H1 (cell line): ENCODE data around the gene WRAP73. TPM values are rescaled to one million over a fixed set of nuclear protein-coding genes. Genes with fewer than 3 reads are reported as not detected.

ENCODE experiments used
- CTCF ChIA-PET: fragments of 300-600 bp; sonication (Branson Sonifier 250); formaldehyde crosslinking; loops from one replicate; lab custom pipeline; 2021; ENCODE audit not compliant: partially characterized antibody; lab: Charles Lee
- POLR2A ChIA-PET: fragments of 300-600 bp; sonication (Branson Sonifier 250); formaldehyde crosslinking; loops from one replicate; lab custom pipeline; 2021; ENCODE audit warnings: inconsistent platforms; ENCODE audit not compliant: partially characterized antibody; lab: Charles Lee
- DNase-seq, 2 experiments: peaks; one replicate each; pipeline versions ENCODE4 v3.0.0 to v3.0.0-alpha.2; 2010 to 2022; ENCODE audit warnings: low spot score in 2 of 2, low read depth in 1 of 2, mixed read lengths in 1 of 2
- FAIRE-seq: peaks from 2 replicates; lab custom pipeline; 2011; peaks lifted over from hg19 to GRCh38; lab: Jason Lieb, UNC
- H2AFZ ChIP-seq: 2 replicates; pipeline ENCODE4 v1.8.1; 2012; ENCODE audit warnings: low read length, inconsistent platforms
- H2AK5ac ChIP-seq: 2 replicates; pipeline ENCODE4 v1.6.1; 2013; ENCODE audit warnings: low read depth, low read length
- H2BK120ac ChIP-seq: replicated peaks from 2 replicates; pipeline ENCODE3; 2013; ENCODE audit warnings: low read depth, low read length, inconsistent platforms
- H2BK12ac ChIP-seq: 2 replicates; pipeline ENCODE4 v1.6.1; 2013; ENCODE audit warnings: low read depth, low read length
- H2BK15ac ChIP-seq: 2 replicates; pipeline ENCODE4 v1.6.1; 2013; ENCODE audit warnings: low read length
- H2BK20ac ChIP-seq: 2 replicates; pipeline ENCODE4 v1.6.1; 2013; ENCODE audit warnings: low read length
- H2BK5ac ChIP-seq: 2 replicates; pipeline ENCODE4 v1.6.1; 2013; ENCODE audit warnings: low read depth, low read length
- H3K14ac ChIP-seq: 2 replicates; pipeline ENCODE4 v1.6.1; 2013; ENCODE audit warnings: inconsistent platforms; ENCODE audit not compliant: insufficient read length
- H3K18ac ChIP-seq: 2 replicates; pipeline ENCODE4 v1.6.1; 2013; ENCODE audit warnings: low read length; ENCODE audit errors: extremely low read depth
- H3K23ac ChIP-seq: 2 replicates; pipeline ENCODE4 v1.6.1; 2013; ENCODE audit warnings: inconsistent platforms; ENCODE audit not compliant: insufficient read length
- H3K23me2 ChIP-seq: 2 replicates; pipeline ENCODE4 v1.6.1; 2013; ENCODE audit warnings: low read depth, low read length
- H3K27ac ChIP-seq: 2 replicates; pipeline ENCODE4 v1.6.1; 2011; ENCODE audit warnings: low read depth, low read length, inconsistent platforms
- H3K27me3 ChIP-seq, 4 experiments: replicated peaks in 1 of 4; 1 replicate in 1 of 4; 2 replicates in 3 of 4; pipeline versions ENCODE4 v1.6.1 to v1.8.1; 2011 to 2013; ENCODE audit warnings: low read length in 3 of 4, mild to moderate bottlenecking in 3 of 4, inconsistent platforms in 2 of 4, mixed read lengths in 2 of 4, moderate library complexity in 1 of 4; ENCODE audit not compliant: control insufficient read depth in 3 of 4, insufficient read depth in 3 of 4; ENCODE audit errors: extremely low read depth in 1 of 4
- H3K36me3 ChIP-seq, 4 experiments: 2 replicates each; pipeline versions ENCODE4 v1.6.1 to v1.8.1; 2011 to 2013; ENCODE audit warnings: mild to moderate bottlenecking in 4 of 4, low read length in 3 of 4, moderate library complexity in 2 of 4, control low read depth in 1 of 4, inconsistent platforms in 1 of 4; ENCODE audit not compliant: insufficient read depth in 4 of 4, control insufficient read depth in 2 of 4
- H3K4ac ChIP-seq: replicated peaks from 2 replicates; pipeline ENCODE3; 2013; ENCODE audit warnings: low read length, low read depth, mixed read lengths, inconsistent platforms; ENCODE audit not compliant: insufficient read length
- H3K4me1 ChIP-seq, 4 experiments: replicated peaks in 1 of 4; 1 replicate in 1 of 4; 2 replicates in 3 of 4; pipeline versions ENCODE4 v1.6.1 to v1.8.1; 2011 to 2013; ENCODE audit warnings: low read length in 3 of 4, inconsistent platforms in 2 of 4, mixed read lengths in 1 of 4; ENCODE audit not compliant: insufficient read depth in 4 of 4, control insufficient read depth in 3 of 4
- H3K4me2 ChIP-seq, 2 experiments: 2 replicates each; pipeline versions ENCODE4 v1.6.1 to v1.8.1; 2011 to 2013; ENCODE audit warnings: low read depth in 2 of 2, low read length in 2 of 2, control low read depth in 1 of 2, inconsistent platforms in 1 of 2, mild to moderate bottlenecking in 1 of 2; ENCODE audit not compliant: insufficient read depth in 1 of 2
- H3K4me3 ChIP-seq, 4 experiments: fragments of 200-600, 300-600 bp in 1 of 4; sonication (generic), shearing (Covaris generic), sonication (Bioruptor Twin) in 1 of 4; 2 replicates each; pipeline versions ENCODE4 v1.5.1 to v1.8.1; 2011 to 2016; ENCODE audit warnings: low read length in 4 of 4, low read depth in 3 of 4, control low read depth in 2 of 4, inconsistent platforms in 2 of 4, mild to moderate bottlenecking in 2 of 4, mixed read lengths in 1 of 4, moderate library complexity in 1 of 4; ENCODE audit not compliant: insufficient read depth in 2 of 4; ENCODE audit errors: extremely low read depth in 1 of 4
- H3K56ac ChIP-seq: replicated peaks from 2 replicates; pipeline ENCODE3; 2013; ENCODE audit warnings: low read depth, mild to moderate bottlenecking, mixed read lengths, low read length, inconsistent platforms; ENCODE audit not compliant: insufficient read length
- H3K79me1 ChIP-seq: 2 replicates; pipeline ENCODE4 v1.6.1; 2013; ENCODE audit warnings: low read depth, low read length, control low read depth
- H3K79me2 ChIP-seq, 2 experiments: 2 replicates each; pipeline versions ENCODE4 v1.6.1 to v1.8.1; 2012 to 2013; ENCODE audit warnings: low read length in 2 of 2, mild to moderate bottlenecking in 2 of 2, inconsistent platforms in 1 of 2; ENCODE audit not compliant: insufficient read depth in 2 of 2, control insufficient read depth in 1 of 2
- H3K9ac ChIP-seq, 4 experiments: replicated peaks in 1 of 4; 1 replicate in 1 of 4; 2 replicates in 3 of 4; pipeline versions ENCODE4 v1.6.1 to v1.8.1; 2011 to 2013; ENCODE audit warnings: low read depth in 3 of 4, low read length in 3 of 4, control low read depth in 2 of 4, mild to moderate bottlenecking in 2 of 4, moderate library complexity in 2 of 4, inconsistent platforms in 1 of 4; ENCODE audit errors: extremely low read depth in 1 of 4
- H3K9me3 ChIP-seq, 2 experiments: 2 replicates each; pipeline versions ENCODE4 v1.6.1 to v1.8.1; 2012 to 2013; ENCODE audit warnings: mild to moderate bottlenecking in 2 of 2, moderate library complexity in 2 of 2, control low read depth in 1 of 2, inconsistent platforms in 1 of 2, low read depth in 1 of 2, low read length in 1 of 2, mixed read lengths in 1 of 2; ENCODE audit not compliant: insufficient read depth in 2 of 2
- H4K20me1 ChIP-seq, 2 experiments: replicated peaks in 1 of 2; 2 replicates each; pipeline versions ENCODE3 to v1.8.1; 2011 to 2013; ENCODE audit warnings: inconsistent platforms in 2 of 2, low read length in 2 of 2, mild to moderate bottlenecking in 1 of 2; ENCODE audit not compliant: insufficient read depth in 2 of 2, control insufficient read depth in 1 of 2
- H4K5ac ChIP-seq: 2 replicates; pipeline ENCODE4 v1.6.1; 2013; ENCODE audit warnings: low read length, low read depth, mixed read lengths, inconsistent platforms; ENCODE audit not compliant: insufficient read length
- H4K8ac ChIP-seq: 2 replicates; pipeline ENCODE4 v1.8.0; 2013; ENCODE audit warnings: mild to moderate bottlenecking, moderate library complexity, low read length, inconsistent platforms; ENCODE audit not compliant: insufficient read depth; ENCODE audit errors: extremely low read depth
- H4K91ac ChIP-seq: replicated peaks from 2 replicates; pipeline ENCODE3; 2013; ENCODE audit warnings: low read length, mixed read lengths, inconsistent platforms; ENCODE audit not compliant: insufficient read length
- BACH1 ChIP-seq: IDR thresholded peaks from 2 replicates; pipeline ENCODE4 v1.6.1; 2012; ENCODE audit warnings: low read length, improper control_type of control experiment
- CEBPB ChIP-seq: IDR thresholded peaks from 2 replicates; pipeline ENCODE4 v1.6.1; 2012; ENCODE audit warnings: low read depth, low read length
- EZH2 ChIP-seq: fragments of 200-600 bp; sonication (generic); IDR thresholded peaks from 2 replicates; pipeline ENCODE4 v1.7.1; 2012; ENCODE audit warnings: low read depth, mild to moderate bottlenecking, moderate library complexity, low read length, inconsistent platforms; ENCODE audit not compliant: severe bottlenecking
- HDAC2 ChIP-seq, 2 experiments: fragments of 300-600 bp in 1 of 2; sonication (generic) in 1 of 2; IDR thresholded peaks; 2 replicates each; pipeline ENCODE4 v1.6.1; 2011 to 2012; ENCODE audit warnings: low read depth in 2 of 2, low read length in 2 of 2, mild to moderate bottlenecking in 2 of 2, moderate library complexity in 2 of 2, borderline replicate concordance in 1 of 2, inconsistent platforms in 1 of 2
- JUN ChIP-seq: IDR thresholded peaks from 2 replicates; pipeline ENCODE4 v1.6.1; 2011; ENCODE audit warnings: low read depth, mild to moderate bottlenecking, improper control_type of control experiment, low read length
- KDM1A ChIP-seq: fragments of 200-600, 300-600 bp; sonication (generic); IDR thresholded peaks from 2 replicates; pipeline ENCODE4 v1.7.1; 2016; ENCODE audit warnings: mild to moderate bottlenecking, low read length, borderline replicate concordance
- KDM5A ChIP-seq: fragments of 200-600 bp; IDR thresholded peaks from 2 replicates; pipeline ENCODE4 v1.7.1; 2012; ENCODE audit warnings: mild to moderate bottlenecking, low read length, inconsistent platforms, mixed read lengths
- NRF1 ChIP-seq: IDR thresholded peaks from 2 replicates; pipeline ENCODE4 v1.6.1; 2011; ENCODE audit warnings: mild to moderate bottlenecking, low read depth, low read length, improper control_type of control experiment
- RNF2 ChIP-seq: fragments of 200-900, 300-1000 bp; sonication (generic); IDR thresholded peaks from 2 replicates; pipeline ENCODE4 v1.7.1; 2016; ENCODE audit warnings: borderline replicate concordance, low read depth, mild to moderate bottlenecking, antibody characterized with exemption, low read length; ENCODE audit not compliant: poor library complexity, severe bottlenecking; ENCODE audit errors: missing control alignments
- RXRA ChIP-seq: IDR thresholded peaks from 2 replicates; pipeline ENCODE4 v1.6.1; 2011; ENCODE audit warnings: low read depth, mild to moderate bottlenecking, low read length, moderate library complexity; ENCODE audit not compliant: insufficient read depth
- SP2 ChIP-seq: IDR thresholded peaks from 2 replicates; pipeline ENCODE4 v1.6.1; 2012; ENCODE audit warnings: mild to moderate bottlenecking, low read length, inconsistent platforms
- TCF12 ChIP-seq: IDR thresholded peaks from 2 replicates; pipeline ENCODE4 v1.6.1; 2011; ENCODE audit warnings: low read depth, mild to moderate bottlenecking, low read length
- WGBS, 2 experiments: shearing (Covaris generic) in 1 of 2; methylation state at CpG; one replicate each; pipeline versions ENCODE4 v1.1.6 to v1.1.7; 2013 to 2015; ENCODE audit warnings: low lambda C conversion rate in 2 of 2, mixed read lengths in 2 of 2, inconsistent platforms in 1 of 2, low coverage in 1 of 2, missing lambda C conversion rate in 1 of 2; ENCODE audit not compliant: insufficient replicate concordance in 2 of 2, insufficient coverage in 1 of 2, insufficient read length in 1 of 2; ENCODE audit errors: extremely low coverage in 1 of 2, missing lambda C conversion rate in 1 of 2; 5-methylcytosine and 5-hydroxymethylcytosine counted together
- polyA plus RNA-seq, 7 experiments: library from polyadenylated mRNA; depleted of rRNA in 3 of 7; stranded (reverse) in 5 of 7; unstranded in 2 of 7; fragments of >200 nt in 5 of 7; fragments of 200-250 nt in 2 of 7; gene quantifications; 1 replicate in 5 of 7; 2 replicates in 1 of 7; 4 replicates in 1 of 7; pipeline versions ENCODE4 v1.2.1 to v1.2.3, GENCODE V29; 2011 to 2013; ENCODE audit warnings: missing spikeins in 2 of 7, mixed read lengths in 2 of 7
- total RNA-seq: library from RNA; stranded (reverse); fragmentation: NEBNext Ultra II Directional; extraction: Animal tissue kit (Norgen Biotek cat#: 25700); gene quantifications from 2 replicates; pipeline ENCODE4 v1.2.1, GENCODE V29; 2021
- TF ChIP-seq, protein P1 (sequence below): IDR thresholded peaks from 2 replicates; pipeline ENCODE4 v1.6.1; 2011; ENCODE audit warnings: low read depth, mild to moderate bottlenecking, low read length; ENCODE audit not compliant: insufficient read depth

Gene WRAP73
- total and polyA plus RNA-seq, 2 of the 8 experiments (the other 6 are each of a cell fraction or from before 2014, with no cell fraction given) = 30.3 to 50.7 TPM

DNA sequence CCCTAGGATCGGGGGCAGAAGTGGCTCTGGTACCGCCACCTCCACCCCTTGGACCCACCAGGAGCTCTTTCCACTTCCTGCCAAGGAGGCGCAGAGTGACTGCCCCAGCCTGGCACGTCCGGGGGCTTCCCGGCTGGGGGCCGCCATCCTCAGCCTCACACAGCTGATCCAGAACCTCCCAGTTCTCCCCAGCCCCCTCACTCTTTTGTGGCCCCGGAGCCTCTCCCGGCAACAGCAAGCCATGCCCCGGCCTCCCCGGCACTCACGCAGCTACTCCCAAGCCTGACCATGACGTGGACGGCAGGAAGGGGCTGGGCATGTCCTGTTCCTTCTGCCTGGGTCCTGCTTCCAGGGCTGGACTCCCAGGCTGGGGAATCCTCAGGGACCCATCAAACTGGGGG, 19.5 kb upstream of the WRAP73 start:
- ChIA-PET POLR2A (interaction anchor here (0.5 to 1.5 kb wide), 3 partner anchors 16 to 128 kb away, joined by 3 read pairs; no protein-coding TSS in a partner anchor), CTCF (interaction anchor here (1.2 to 1.6 kb wide), 5 partner anchors 50 to 106 kb away, joined by 3 to 6 read pairs (median 3); no protein-coding TSS in a partner anchor)
- DNase-seq (no peak), FAIRE-seq (no peak)
- no peak overlapping the region for H2BK120ac ChIP-seq
- H3K14ac ChIP-seq = no peak overlapping the region
- no peak overlapping the region for H2BK5ac ChIP-seq
- peaks cover 0 to 3% (median 0%) of the 10 kb centered on the region in 4 experiments; a peak in 3 of 7 replicates for H3K27me3 ChIP-seq
- no peak overlapping the region for H3K4ac ChIP-seq
- H3K18ac ChIP-seq = no peak overlapping the region; the same call in 1 of the 2 replicates
- no peak overlapping the region for H3K27ac ChIP-seq
- H3K79me2 ChIP-seq = no peaks in the 10 kb centered on the region
- no peaks in the 10 kb centered on the region for H3K9me3 ChIP-seq
- H3K4me1 ChIP-seq = peaks cover 0 to 26% (median 17%) of the 10 kb centered on the region in 4 experiments; a peak in 6 of 7 replicates
- no peak overlapping the region for H3K23ac ChIP-seq
- H3K56ac ChIP-seq = no peak overlapping the region
- no peak overlapping the region for H3K4me2 ChIP-seq
- no peak overlapping the region for H3K9ac ChIP-seq
- H4K5ac ChIP-seq = no peak overlapping the region
- no peaks in the 10 kb centered on the region for H3K79me1 ChIP-seq
- H2BK20ac ChIP-seq = no peak overlapping the region
- H4K8ac ChIP-seq = no peak overlapping the region
- no peak overlapping the region for H4K91ac ChIP-seq
- H3K23me2 ChIP-seq = no peaks in the 10 kb centered on the region
- H2AK5ac ChIP-seq = no peak overlapping the region
- H4K20me1 ChIP-seq = peaks cover 0 to 1% of the 10 kb centered on the region in 2 experiments
- no peak overlapping the region for H2AFZ ChIP-seq
- no peak overlapping the region for H2BK12ac ChIP-seq
- no peaks in the 10 kb centered on the region for H3K36me3 ChIP-seq
- no peak overlapping the region for H3K4me3 ChIP-seq
- H2BK15ac ChIP-seq = no peak overlapping the region
- TF ChIP-seq KDM1A (no peak), BACH1 (no peak), EZH2 (no peak), TCF12 (no peak), SP2 (no peak), RNF2 (no peak), RXRA (no peak), KDM5A (no peak), NRF1 (no peak), CEBPB (no peak), HDAC2 (IDR thresholded peaks at IDR 0.05; ENCODE audit: borderline replicate concordance in 1 of 2, low read depth in 2 of 2, low read length in 2 of 2) (no peak), JUN (no peak)
- TF ChIP-seq, protein P1, sequence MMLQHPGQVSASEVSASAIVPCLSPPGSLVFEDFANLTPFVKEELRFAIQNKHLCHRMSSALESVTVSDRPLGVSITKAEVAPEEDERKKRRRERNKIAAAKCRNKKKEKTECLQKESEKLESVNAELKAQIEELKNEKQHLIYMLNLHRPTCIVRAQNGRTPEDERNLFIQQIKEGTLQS = no peak
- WGBS, 2 experiments = 81% methylated on average over 12 of the region's 14 CpGs; no CpG with 5 or more reads in 1 of the 2 experiments
